GM19372 (cell line): ENCODE results near the gene PTPRD.

Experiments used
- ATAC-seq: cut with Tn5 transposase; IDR thresholded peaks from one replicate; pipeline ENCODE4 v1.9.1; 2021; ENCODE audit warnings: mild to moderate bottlenecking, low read depth, moderate library complexity; ENCODE audit not compliant: unreplicated experiment

Gene PTPRD

GRCh38 chr9:8860925-8861324 lies 1751.9 kb downstream of the PTPRD start:
- no peak for ATAC-seq

GRCh38 chr9:8860086-8860485 lies 1752.7 kb downstream of the PTPRD start:
- ATAC-seq = no peak

- ATAC-seq = no peak
Observed at GRCh38 chr9:8859416-8859815, 1753.4 kb downstream of the PTPRD start.

- no peak for ATAC-seq
Observed at GRCh38 chr9:8858596-8859161, 1754.1 kb downstream of the PTPRD start.

- ATAC-seq = peak; percentile 17
Observed at GRCh38 chr9:8857926-8858595, 1754.7 kb downstream of the PTPRD start.

GRCh38 chr9:8857068-8857925 lies 1755.5 kb downstream of the PTPRD start:
- ATAC-seq = peak; percentile 53

GRCh38 chr9:8856396-8857067 lies 1756.3 kb downstream of the PTPRD start:
- no peak for ATAC-seq

- no peak for ATAC-seq
Observed at GRCh38 chr9:8855046-8855445, 1757.8 kb downstream of the PTPRD start.

GRCh38 chr9:8852301-8852864 lies 1760.4 kb downstream of the PTPRD start:
- no peak for ATAC-seq

GRCh38 chr9:8850914-8851313 lies 1761.9 kb downstream of the PTPRD start:
- no peak for ATAC-seq

- no peak for ATAC-seq
Observed at GRCh38 chr9:8845808-8846207, 1767.0 kb downstream of the PTPRD start.

- ATAC-seq = no peak
Observed at GRCh38 chr9:8845376-8845775, 1767.4 kb downstream of the PTPRD start.

GRCh38 chr9:8844549-8844948 lies 1768.3 kb downstream of the PTPRD start:
- no peak for ATAC-seq

- ATAC-seq = no peak
Observed at GRCh38 chr9:8842402-8843193, 1770.2 kb downstream of the PTPRD start.

- ATAC-seq = no peak
Observed at GRCh38 chr9:8838136-8838535, 1774.7 kb downstream of the PTPRD start.

GRCh38 chr9:8835291-8835690 lies 1777.5 kb downstream of the PTPRD start:
- no peak for ATAC-seq

GRCh38 chr9:8832955-8833354 lies 1779.8 kb downstream of the PTPRD start:
- ATAC-seq = no peak

GRCh38 chr9:8832386-8832785 lies 1780.4 kb downstream of the PTPRD start:
- ATAC-seq = no peak

GRCh38 chr9:8831568-8831967 lies 1781.2 kb downstream of the PTPRD start:
- no peak for ATAC-seq

- ATAC-seq = no peak
Observed at GRCh38 chr9:8826281-8826680, 1786.5 kb downstream of the PTPRD start.
